Body of pancreas (tissue), 4 donors: ENCODE data around the gene RAI1. TPM values are rescaled to one million over a fixed set of nuclear protein-coding genes. Genes with fewer than 3 reads are reported as not detected.

Experiments used
- ATAC-seq: fragments of 150-250 bp; one replicate; pipeline ENCODE4 v1.9.1; 2016
- DNase-seq, 4 donors: peaks; one replicate each; pipeline ENCODE4 v3.0.0-alpha.2; 2019
- H3K27ac ChIP-seq, 4 donors: fragments of 200-600 bp; sonication (generic); 1 replicate in 3 of 4; 2 replicates in 1 of 4; pipeline versions ENCODE4 v1.5.1 to v1.6.1; 2016 to 2019; ENCODE audit warnings: mild to moderate bottlenecking in 1 of 4, mixed read lengths in 1 of 4, moderate library complexity in 1 of 4
- H3K27me3 ChIP-seq, 2 donors: fragments of 200-600 bp; sonication (generic); one replicate each; pipeline ENCODE4 v1.6.0; 2016; ENCODE audit warnings: mild to moderate bottlenecking in 1 of 2
- H3K36me3 ChIP-seq, 2 donors: fragments of 200-600 bp; sonication (generic); replicated peaks in 1 of 2; 2 replicates each; pipeline ENCODE4 v1.5.1; 2016; ENCODE audit warnings: low read depth in 2 of 2; ENCODE audit not compliant: insufficient read depth in 1 of 2
- H3K4me1 ChIP-seq: fragments of 200-600 bp; sonication (generic); one replicate; pipeline ENCODE4 v1.6.0; 2016
- H3K4me3 ChIP-seq, 2 donors: fragments of 200-600 bp; sonication (generic); 1 replicate in 1 of 2; 2 replicates in 1 of 2; pipeline ENCODE4 v1.5.1; 2016 to 2019
- H3K9me3 ChIP-seq, 3 donors: fragments of 200-600 bp; sonication (generic); 1 replicate in 2 of 3; 2 replicates in 1 of 3; pipeline ENCODE4 v1.5.1; 2016
- CTCF ChIP-seq, 7 experiments: fragments of 450-650 bp in 4 of 7; fragments of 200-600 bp in 3 of 7; sonication (generic) in 3 of 7; IDR thresholded peaks; one replicate each; pipeline ENCODE4 v1.5.1; 2016 to 2019; ENCODE audit warnings: antibody characterized with exemption in 7 of 7
- POLR2A ChIP-seq, 3 donors: fragments of 450-650 bp; IDR thresholded peaks; one replicate each; pipeline ENCODE4 v1.6.1; 2016; ENCODE audit warnings: antibody characterized with exemption in 3 of 3, mild to moderate bottlenecking in 2 of 3
- WGBS, 2 donors: methylation state at CpG; one replicate each; pipeline ENCODE4 v1.1.5; 2017; 5-methylcytosine and 5-hydroxymethylcytosine counted together
- intact Hi-C: fragments of 100-400 bp; cut with DNase I; formaldehyde crosslinking; loops from one replicate; pipeline ENCODE4 v1.15.1; 2023
- total RNA-seq, 2 donors: library from RNA; depleted of rRNA; stranded (reverse); fragments of >200 nt; gene quantifications; one replicate each; pipeline ENCODE4 v1.1.0, GENCODE V29; 2016

Gene RAI1
- total RNA-seq, 2 donors from 2014 or later: 16.3 to 41.5 TPM

- no peak for TF ChIP-seq POLR2A (IDR thresholded peaks at IDR 0.05)
- TF ChIP-seq CTCF (IDR thresholded peaks at IDR 0.05): no peak
- peaks cover 23% of the 10 kb centered on the region for H3K4me1 ChIP-seq
- no peaks in the 10 kb centered on the region for H3K36me3 ChIP-seq
- 93 to 96% methylated on average over 16 to 35 of the region's 40 CpGs for WGBS, 2 donors
- no peak for DNase-seq
- no peaks in the 10 kb centered on the region for H3K27me3 ChIP-seq
- intact Hi-C loops: no loop called here
- ATAC-seq: no peak
- H3K4me3 ChIP-seq: no peak overlapping the region
- no peaks in the 10 kb centered on the region for H3K9me3 ChIP-seq
- H3K27ac ChIP-seq: no peak overlapping the region
Observed at GRCh38 chr17:17795946-17796786, 114.9 kb downstream of the RAI1 start.

- ATAC-seq: no peak
- DNase-seq: no peak
- peaks cover 20% of the 10 kb centered on the region for H3K4me1 ChIP-seq
- no peaks in the 10 kb centered on the region for H3K36me3 ChIP-seq
- intact Hi-C loops: no loop called here
- WGBS, 2 donors: 93 to 95% methylated on average over 9 to 13 of the region's 13 CpGs
- TF ChIP-seq CTCF (IDR thresholded peaks at IDR 0.05) (no peak), POLR2A (IDR thresholded peaks at IDR 0.05) (no peak)
- no peak overlapping the region for H3K27ac ChIP-seq
- H3K9me3 ChIP-seq: no peaks in the 10 kb centered on the region
- H3K27me3 ChIP-seq: no peaks in the 10 kb centered on the region
- H3K4me3 ChIP-seq: no peak overlapping the region
Observed at GRCh38 chr17:17796787-17797061, 115.5 kb downstream of the RAI1 start.

GRCh38 chr17:17797119-17797809 is 116.0 kb downstream of the RAI1 start:
- no peak overlapping the region for H3K27ac ChIP-seq
- H3K36me3 ChIP-seq: no peaks in the 10 kb centered on the region
- no peak for ATAC-seq

GRCh38 chr17:17798010-17798556 is 116.8 kb downstream of the RAI1 start:
- Histone ChIP-seq H3K36me3 (no peaks in the 10 kb centered on the region), H3K4me3 (no peak overlapping the region), H3K27me3 (no peaks in the 10 kb centered on the region), H3K9me3 (no peaks in the 10 kb centered on the region), H3K4me1 (peaks cover 11% of the 10 kb centered on the region), H3K27ac (no peak overlapping the region)
- DNase-seq: no peak
- no peak for ATAC-seq
- TF ChIP-seq CTCF (IDR thresholded peaks at IDR 0.05) (no peak), POLR2A (IDR thresholded peaks at IDR 0.05) (no peak)
- 94% methylated on average over 11 to 25 of the region's 25 CpGs for WGBS, 2 donors
- intact Hi-C loops: no loop called here

More at GRCh38 chr17:17797119-17797809, 116.0 kb downstream of the RAI1 start:
- H3K4me3 ChIP-seq: no peak overlapping the region
- H3K9me3 ChIP-seq: no peaks in the 10 kb centered on the region
- WGBS, 2 donors: 95 to 96% methylated on average over 19 to 30 of the region's 30 CpGs
- intact Hi-C loops: no loop called here
- H3K27me3 ChIP-seq: no peaks in the 10 kb centered on the region
- H3K4me1 ChIP-seq: peaks cover 14% of the 10 kb centered on the region
- TF ChIP-seq POLR2A (IDR thresholded peaks at IDR 0.05) (no peak), CTCF (IDR thresholded peaks at IDR 0.05) (no peak)
- no peak for DNase-seq
